ENCODE results near the gene GDAP1L1. TPM values are rescaled to one million over a fixed set of nuclear protein-coding genes. Genes with fewer than 3 reads are reported as not detected.

GDAP1L1 gene
- total and polyA plus RNA-seq, 2 of the 4 experiments (the other 2 are of a cell fraction) = not detected

- no peaks in the 10 kb centered on the region for H3K9me3 ChIP-seq (ENCODE audit: control insufficient read depth, insufficient read depth, low read length)
- H3K4ac ChIP-seq (ENCODE audit: low read depth, low read length) = no peak overlapping the region
- H4K8ac ChIP-seq (ENCODE audit: low read depth in 2 of 2, low read length in 2 of 2) = no peak overlapping the region
- no peak overlapping the region for H2BK5ac ChIP-seq (ENCODE audit: low read depth, low read length, poor library complexity, severe bottlenecking)
- in situ Hi-C loops (cut with MboI; ENCODE audit: low sequenced_read_pairs) = no loop called here
- no peaks in the 10 kb centered on the region for H3K9me1 ChIP-seq (ENCODE audit: insufficient read depth, low read length)
- no TSS peak for BruUV-seq (replicated peaks)
- dilution Hi-C loops (cut with HindIII; ENCODE audit: low sequenced_read_pairs, unreplicated experiment) = no loop called here
- no peak overlapping the region for H3K18ac ChIP-seq (ENCODE audit: low read depth, low read length)
- no peak for TF ChIP-seq NFE2L2 (IDR thresholded peaks at IDR 0.05; ENCODE audit: low read depth, low read length)
- H2BK120ac ChIP-seq (ENCODE audit: low read depth, low read length) = no peak overlapping the region
- H2AK5ac ChIP-seq (ENCODE audit: low read depth, low read length) = no peak overlapping the region
- no peak overlapping the region for H3K4me2 ChIP-seq (ENCODE audit: low read depth, low read length)
- DNase-seq (no peak), ATAC-seq (ENCODE audit: low read depth) (no peak)
- H3K79me1 ChIP-seq (ENCODE audit: low read depth in 1 of 2, low read length in 2 of 2) = no peaks in the 10 kb centered on the region
- H3K27me3 ChIP-seq (ENCODE audit: control insufficient read depth, insufficient read depth, low read length) = peaks cover 28% of the 10 kb centered on the region
- H3K23ac ChIP-seq (ENCODE audit: low read depth, low read length) = no peak overlapping the region
- H3K56ac ChIP-seq (ENCODE audit: extremely low read depth, insufficient read depth, low read length) = no peak overlapping the region
- H3K4me1 ChIP-seq (ENCODE audit: control insufficient read depth, insufficient read depth, low read length) = no peaks in the 10 kb centered on the region
- POLR2A ChIA-PET (ENCODE audit: unreplicated experiment) = no interaction called here
- no peak overlapping the region for H4K5ac ChIP-seq (ENCODE audit: low read depth, low read length)
- intact Hi-C loops (cut with micrococcal nuclease) = no loop called here
- CTCF ChIA-PET = no interaction called here
- H2AK9ac ChIP-seq (replicated peaks; ENCODE audit: low read depth, low read length, poor library complexity) = no peak overlapping the region
- no peak overlapping the region for H3K14ac ChIP-seq (replicated peaks; ENCODE audit: low read depth, low read length)
- H2BK20ac ChIP-seq (ENCODE audit: low read depth, low read length) = no peak overlapping the region
- H4K20me1 ChIP-seq (ENCODE audit: insufficient read depth, low read length) = no peaks in the 10 kb centered on the region
- H2AFZ ChIP-seq (replicated peaks; ENCODE audit: low read length, poor library complexity) = no peak overlapping the region
- no peaks in the 10 kb centered on the region for H3K36me3 ChIP-seq (ENCODE audit: control insufficient read depth, insufficient read depth, low read length)
- no peak overlapping the region for H4K91ac ChIP-seq (ENCODE audit: insufficient read depth, low read depth, low read length)
- H2BK15ac ChIP-seq (ENCODE audit: low read depth, low read length) = no peak overlapping the region
- WGBS, 2 experiments (ENCODE audit: extremely low coverage in 2 of 2, insufficient read length in 1 of 2) = no CpG with 5 or more reads among the region's 4 CpGs
- no peak overlapping the region for H3K27ac ChIP-seq (ENCODE audit: insufficient read depth, low read length)
- H3K4me3 ChIP-seq (ENCODE audit: insufficient read depth, low read depth, low read length) = no peak overlapping the region
- no peak overlapping the region for H3K9ac ChIP-seq (ENCODE audit: low read depth, low read length)
Observed at GRCh38 chr20:44245977-44246376, 1.1 kb upstream of the GDAP1L1 start.
